Central memory CD8-positive, alpha-beta T cell (primary cell): ENCODE data around the gene MARS1.
A peak's percentile ranks its signal among the peaks of the same experiment; 100 is the strongest.

Experiments
- ATAC-seq: fragments of 150-1000 bp; cut with Tn5 transposase; replicated peaks from 2 replicates; pipeline ENCODE4 v1.10.0; 2022; ENCODE audit warnings: mild to moderate bottlenecking, moderate FRiP score, moderate number of reproducible peaks; ENCODE audit not compliant: poor library complexity, severe bottlenecking; ENCODE audit errors: extremely low read depth
- DNase-seq, 2 donors: peaks; one replicate each; pipeline ENCODE4 v3.0.0; 2021; ENCODE audit warnings: low spot score in 2 of 2
- H3K27ac Mint-ChIP-seq: one replicate; pipeline ENCODE4 v1.8.0; 2022; ENCODE audit warnings: low read depth, mild to moderate bottlenecking, moderate library complexity, mixed read lengths
- H3K27me3 Mint-ChIP-seq: one replicate; pipeline ENCODE4 v1.8.0; 2022; ENCODE audit warnings: mixed read lengths
- H3K36me3 Mint-ChIP-seq: one replicate; pipeline ENCODE4 v1.8.0; 2022; ENCODE audit warnings: mild to moderate bottlenecking, moderate library complexity, mixed read lengths; ENCODE audit not compliant: insufficient read depth
- H3K4me1 Mint-ChIP-seq: one replicate; pipeline ENCODE4 v1.8.0; 2022; ENCODE audit warnings: mixed read lengths
- H3K4me3 Mint-ChIP-seq: one replicate; pipeline ENCODE4 v1.8.0; 2022; ENCODE audit warnings: mild to moderate bottlenecking, moderate library complexity, mixed read lengths
- H3K9me3 Mint-ChIP-seq: one replicate; pipeline ENCODE4 v1.8.0; 2022; ENCODE audit warnings: mixed read lengths

Gene MARS1

GRCh38 chr12:57452181-57452936 is 35.5 kb upstream of the MARS1 start:
- H3K4me1 Mint-ChIP-seq: peaks cover 6% of the 10 kb centered on the region
- peak overlapping the region; percentile 7 for H3K27ac Mint-ChIP-seq
- no peak for DNase-seq
- H3K36me3 Mint-ChIP-seq: no peaks in the 10 kb centered on the region
- H3K4me3 Mint-ChIP-seq: no peak overlapping the region
- no peak for ATAC-seq
- no peaks in the 10 kb centered on the region for H3K9me3 Mint-ChIP-seq
- H3K27me3 Mint-ChIP-seq: peaks cover 16% of the 10 kb centered on the region

- Mint-ChIP-seq H3K4me3 (no peak overlapping the region), H3K36me3 (no peaks in the 10 kb centered on the region), H3K27ac (no peak overlapping the region), H3K4me1 (peaks cover 6% of the 10 kb centered on the region), H3K9me3 (no peaks in the 10 kb centered on the region), H3K27me3 (peaks cover 16% of the 10 kb centered on the region)
- DNase-seq (no peak), ATAC-seq (peak; percentile 36)
Measured at GRCh38 chr12:57452937-57453509, 34.8 kb upstream of the MARS1 start.

DNA sequence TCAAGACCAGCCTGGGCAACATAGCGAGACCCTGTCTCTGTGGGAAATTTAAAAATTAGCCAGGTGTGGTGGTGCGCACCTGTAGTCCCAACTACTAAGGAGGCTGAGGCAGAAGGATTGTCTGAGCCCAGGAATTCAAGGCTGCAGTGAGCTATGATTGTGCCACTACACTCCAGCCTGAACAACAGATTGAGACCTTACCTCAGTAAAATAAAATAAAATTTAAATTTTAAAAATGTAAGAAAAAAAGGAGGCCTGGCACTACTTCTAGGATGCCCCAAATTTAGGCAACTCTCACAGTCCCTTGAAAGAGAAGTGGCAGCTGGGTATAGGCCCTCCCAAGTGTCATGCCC is 33.7 kb upstream of the MARS1 start:
- H3K4me1 Mint-ChIP-seq: peaks cover 13% of the 10 kb centered on the region
- ATAC-seq (no peak), DNase-seq (no peak)
- H3K9me3 Mint-ChIP-seq: no peaks in the 10 kb centered on the region
- H3K27me3 Mint-ChIP-seq: peaks cover 16% of the 10 kb centered on the region
- H3K4me3 Mint-ChIP-seq: no peak overlapping the region
- peaks cover 5% of the 10 kb centered on the region for H3K36me3 Mint-ChIP-seq
- H3K27ac Mint-ChIP-seq: no peak overlapping the region

- H3K9me3 Mint-ChIP-seq: no peaks in the 10 kb centered on the region
- H3K27ac Mint-ChIP-seq: peak within 1 kb of the TSS; percentile 15
- H3K4me3 Mint-ChIP-seq: peak within 1 kb of the TSS; percentile 21
- DNase-seq: no peak
- H3K27me3 Mint-ChIP-seq: peaks cover 16% of the 10 kb centered on the region
- no peak for ATAC-seq
- H3K4me1 Mint-ChIP-seq: peaks cover 18% of the 10 kb centered on the region
- peaks cover 5% of the 10 kb centered on the region for H3K36me3 Mint-ChIP-seq
Measured at GRCh38 chr12:57454566-57455373, 33.1 kb upstream of the MARS1 start, which contains the start of gene INHBE. INHBE (plus strand) TSS chr12:57455307; CDS start chr12:57455537, 230 bp downstream.

DNA sequence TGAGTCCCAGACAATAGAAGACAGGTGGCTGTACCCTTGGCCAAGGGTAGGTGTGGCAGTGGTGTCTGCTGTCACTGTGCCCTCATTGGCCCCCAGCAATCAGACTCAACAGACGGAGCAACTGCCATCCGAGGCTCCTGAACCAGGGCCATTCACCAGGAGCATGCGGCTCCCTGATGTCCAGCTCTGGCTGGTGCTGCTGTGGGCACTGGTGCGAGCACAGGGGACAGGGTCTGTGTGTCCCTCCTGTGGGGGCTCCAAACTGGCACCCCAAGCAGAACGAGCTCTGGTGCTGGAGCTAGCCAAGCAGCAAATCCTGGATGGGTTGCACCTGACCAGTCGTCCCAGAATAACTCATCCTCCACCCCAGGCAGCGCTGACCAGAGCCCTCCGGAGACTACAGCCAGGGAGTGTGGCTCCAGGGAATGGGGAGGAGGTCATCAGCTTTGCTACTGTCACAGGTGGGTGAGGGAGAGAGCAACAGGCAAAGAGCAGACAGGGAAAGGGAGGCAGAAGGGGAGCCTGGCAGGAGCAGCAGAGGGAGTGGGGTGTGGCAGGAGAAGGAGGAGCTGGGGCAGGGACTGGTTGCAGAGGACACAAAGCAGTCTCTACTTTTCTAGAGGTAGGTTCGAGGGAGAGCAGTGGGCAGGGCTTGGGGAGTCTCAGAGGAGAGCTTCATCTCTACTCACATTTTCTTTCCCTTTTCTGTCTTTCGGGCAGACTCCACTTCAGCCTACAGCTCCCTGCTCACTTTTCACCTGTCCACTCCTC is 32.3 kb upstream of the MARS1 start:
- ATAC-seq: no peak
- Mint-ChIP-seq H3K9me3 (no peaks in the 10 kb centered on the region), H3K4me1 (peaks cover 26% of the 10 kb centered on the region), H3K27me3 (peaks cover 24% of the 10 kb centered on the region), H3K27ac (peak overlapping the region; percentile 15), H3K4me3 (peak overlapping the region; percentile 21), H3K36me3 (peaks cover 5% of the 10 kb centered on the region)
- DNase-seq: no peak

GRCh38 chr12:57456145-57456700 is 31.6 kb upstream of the MARS1 start:
- Mint-ChIP-seq H3K9me3 (no peaks in the 10 kb centered on the region), H3K4me3 (peak overlapping the region; percentile 21), H3K27me3 (peaks cover 30% of the 10 kb centered on the region), H3K4me1 (peaks cover 33% of the 10 kb centered on the region), H3K27ac (peak overlapping the region; percentile 15), H3K36me3 (peaks cover 5% of the 10 kb centered on the region)
- ATAC-seq: no peak
- no peak for DNase-seq

DNA sequence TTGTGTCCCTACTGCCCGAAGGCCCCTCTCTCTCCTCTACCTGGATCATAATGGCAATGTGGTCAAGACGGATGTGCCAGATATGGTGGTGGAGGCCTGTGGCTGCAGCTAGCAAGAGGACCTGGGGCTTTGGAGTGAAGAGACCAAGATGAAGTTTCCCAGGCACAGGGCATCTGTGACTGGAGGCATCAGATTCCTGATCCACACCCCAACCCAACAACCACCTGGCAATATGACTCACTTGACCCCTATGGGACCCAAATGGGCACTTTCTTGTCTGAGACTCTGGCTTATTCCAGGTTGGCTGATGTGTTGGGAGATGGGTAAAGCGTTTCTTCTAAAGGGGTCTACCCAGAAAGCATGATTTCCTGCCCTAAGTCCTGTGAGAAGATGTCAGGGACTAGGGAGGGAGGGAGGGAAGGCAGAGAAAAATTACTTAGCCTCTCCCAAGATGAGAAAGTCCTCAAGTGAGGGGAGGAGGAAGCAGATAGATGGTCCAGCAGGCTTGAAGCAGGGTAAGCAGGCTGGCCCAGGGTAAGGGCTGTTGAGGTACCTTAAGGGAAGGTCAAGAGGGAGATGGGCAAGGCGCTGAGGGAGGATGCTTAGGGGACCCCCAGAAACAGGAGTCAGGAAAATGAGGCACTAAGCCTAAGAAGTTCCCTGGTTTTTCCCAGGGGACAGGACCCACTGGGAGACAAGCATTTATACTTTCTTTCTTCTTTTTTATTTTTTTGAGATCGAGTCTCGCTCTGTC is 31.0 kb upstream of the MARS1 start:
- no peak overlapping the region for H3K4me3 Mint-ChIP-seq
- H3K27ac Mint-ChIP-seq: no peak overlapping the region
- DNase-seq: no peak
- peaks cover 5% of the 10 kb centered on the region for H3K36me3 Mint-ChIP-seq
- peaks cover 40% of the 10 kb centered on the region for H3K4me1 Mint-ChIP-seq
- peaks cover 35% of the 10 kb centered on the region for H3K27me3 Mint-ChIP-seq
- ATAC-seq: no peak
- H3K9me3 Mint-ChIP-seq: no peaks in the 10 kb centered on the region

DNA sequence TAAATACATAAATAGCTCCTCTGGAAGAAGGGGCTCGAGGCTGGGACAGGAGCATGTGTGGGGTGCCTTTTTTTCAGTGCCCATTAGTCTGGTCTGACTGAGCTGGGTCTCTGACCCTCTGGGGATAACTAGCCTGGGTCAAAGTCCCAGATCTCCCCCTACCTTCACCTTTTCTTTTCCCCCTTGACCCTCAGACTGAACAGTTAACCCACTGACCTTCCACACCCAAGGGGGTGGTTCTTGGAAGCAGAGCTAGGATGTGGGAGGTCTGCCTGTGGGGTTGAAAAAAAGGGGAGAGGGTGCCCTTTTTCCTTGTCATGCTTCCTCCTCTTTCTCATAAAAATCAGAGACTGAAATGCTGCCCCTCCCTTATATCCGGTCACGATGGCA is 29.2 kb upstream of the MARS1 start:
- H3K9me3 Mint-ChIP-seq: no peaks in the 10 kb centered on the region
- H3K27me3 Mint-ChIP-seq: peaks cover 21% of the 10 kb centered on the region
- H3K36me3 Mint-ChIP-seq: peaks cover 5% of the 10 kb centered on the region
- H3K4me3 Mint-ChIP-seq: peak overlapping the region; percentile 84
- ATAC-seq: no peak
- H3K27ac Mint-ChIP-seq: peak overlapping the region; percentile 91
- peaks cover 56% of the 10 kb centered on the region for H3K4me1 Mint-ChIP-seq
- DNase-seq: no peak

DNA sequence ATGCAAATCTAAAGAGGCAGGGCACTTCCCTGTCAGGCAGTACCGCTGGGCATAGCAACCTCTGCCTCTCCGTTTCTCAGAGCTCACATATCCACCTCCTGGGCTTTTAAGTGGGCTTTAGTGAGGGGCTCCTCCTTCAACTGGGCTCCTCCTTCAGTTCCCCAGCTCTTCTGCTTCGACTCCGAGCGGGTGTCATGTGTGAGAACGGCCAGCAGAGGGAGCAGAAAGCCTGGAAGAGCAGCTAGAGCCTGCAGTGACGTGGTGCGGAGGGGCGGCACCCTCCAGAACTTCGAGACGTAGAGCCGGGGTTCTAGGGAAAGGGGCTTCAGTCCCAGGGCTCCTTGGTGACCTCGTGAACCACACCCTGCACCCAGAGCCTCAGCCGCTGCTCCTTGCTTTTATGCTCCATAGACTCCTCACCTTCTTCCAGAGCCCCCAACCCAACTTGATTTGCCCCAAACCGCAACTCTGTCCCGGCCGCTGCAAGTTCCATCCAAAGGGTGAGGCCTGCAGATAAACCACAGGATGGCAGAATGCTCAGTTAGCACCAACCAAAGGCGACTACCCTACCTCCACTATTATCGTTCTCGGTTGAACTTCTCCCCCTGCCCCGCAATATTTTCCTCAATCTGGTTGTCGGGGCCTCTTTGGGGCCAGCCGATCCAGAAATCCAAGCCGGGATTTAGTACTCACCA is 28.7 kb upstream of the MARS1 start:
- H3K27ac Mint-ChIP-seq: peak overlapping the region; percentile 91
- no peaks in the 10 kb centered on the region for H3K9me3 Mint-ChIP-seq
- H3K4me3 Mint-ChIP-seq: peak overlapping the region; percentile 84
- peaks cover 61% of the 10 kb centered on the region for H3K4me1 Mint-ChIP-seq
- peaks cover 5% of the 10 kb centered on the region for H3K36me3 Mint-ChIP-seq
- peak; percentile 75 for ATAC-seq
- peak; percentile 90 to 93 for DNase-seq
- H3K27me3 Mint-ChIP-seq: peaks cover 21% of the 10 kb centered on the region

DNA sequence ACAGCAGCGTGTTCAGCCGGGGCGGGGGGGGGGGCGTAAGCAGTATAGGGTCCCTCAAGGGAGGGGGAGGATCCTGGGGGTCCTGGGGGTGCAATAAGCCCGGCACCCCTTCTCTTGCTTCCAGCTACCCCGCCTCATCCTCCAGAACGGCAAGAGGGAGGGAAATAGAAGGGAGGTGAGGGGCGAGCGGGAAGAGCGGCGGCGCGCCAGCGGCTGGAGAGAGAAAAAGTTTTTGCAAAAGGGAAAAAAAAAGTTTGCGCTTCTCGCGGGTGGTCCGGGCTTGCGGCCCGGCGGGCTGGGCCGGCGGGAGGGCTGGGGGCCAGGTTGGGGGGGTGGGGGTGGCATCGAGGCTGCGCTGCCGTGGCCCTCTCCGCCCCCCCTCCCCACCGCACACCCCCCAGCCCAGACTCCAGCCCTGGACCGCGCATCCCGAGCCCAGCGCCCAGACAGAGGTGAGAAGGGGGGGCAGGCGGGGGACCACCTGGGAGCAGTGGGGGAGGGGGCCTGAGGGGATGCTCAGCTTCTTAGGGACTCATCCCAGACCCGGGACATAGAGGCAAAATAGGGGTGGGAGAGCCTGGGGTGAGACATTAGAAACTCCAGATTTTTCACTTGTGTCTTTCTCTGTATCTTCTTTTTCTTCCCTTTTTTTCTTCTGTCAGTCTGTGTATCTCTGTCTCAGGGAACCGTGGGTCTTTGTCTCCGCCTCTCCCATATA is 28.0 kb upstream of the MARS1 start, which contains the start of gene GLI1:
Gene GLI1 (plus strand): TSS at position 36 of the 718 bp plus-strand sequence. CDS start 3,907 bp downstream, outside the sequence.
- peaks cover 61% of the 10 kb centered on the region for H3K4me1 Mint-ChIP-seq
- H3K27me3 Mint-ChIP-seq: peaks cover 21% of the 10 kb centered on the region
- peak within 1 kb of the TSS; percentile 91 for H3K27ac Mint-ChIP-seq
- H3K9me3 Mint-ChIP-seq: no peaks in the 10 kb centered on the region
- ATAC-seq (no peak), DNase-seq (no peak)
- peaks cover 5% of the 10 kb centered on the region for H3K36me3 Mint-ChIP-seq
- H3K4me3 Mint-ChIP-seq: peak within 1 kb of the TSS; percentile 84

GRCh38 chr12:57460468-57460784 is 27.4 kb upstream of the MARS1 start:
- ATAC-seq (no peak), DNase-seq (no peak)
- Mint-ChIP-seq H3K4me1 (peaks cover 61% of the 10 kb centered on the region), H3K9me3 (no peaks in the 10 kb centered on the region), H3K27ac (peak overlapping the region; percentile 91), H3K36me3 (peaks cover 5% of the 10 kb centered on the region), H3K4me3 (peak overlapping the region; percentile 84), H3K27me3 (peaks cover 21% of the 10 kb centered on the region)
